Stimulated activated CD4-positive, alpha-beta T cell treated with anti-CD3 and anti-CD28 coated beads, Interleukin-4, amount 100 ng/mL, for 1 hour (primary cell): ENCODE measurements around the gene DHRS3.
"Not testable (repeated sequence)": the region's sequence is repeated elsewhere in the genome, so short reads cannot be mapped to it uniquely, and the experiment has no call there.

Experiments
- DNase-seq: peaks from one replicate; pipeline ENCODE4 v3.0.0-alpha.2; 2020

DHRS3 gene

DNA sequence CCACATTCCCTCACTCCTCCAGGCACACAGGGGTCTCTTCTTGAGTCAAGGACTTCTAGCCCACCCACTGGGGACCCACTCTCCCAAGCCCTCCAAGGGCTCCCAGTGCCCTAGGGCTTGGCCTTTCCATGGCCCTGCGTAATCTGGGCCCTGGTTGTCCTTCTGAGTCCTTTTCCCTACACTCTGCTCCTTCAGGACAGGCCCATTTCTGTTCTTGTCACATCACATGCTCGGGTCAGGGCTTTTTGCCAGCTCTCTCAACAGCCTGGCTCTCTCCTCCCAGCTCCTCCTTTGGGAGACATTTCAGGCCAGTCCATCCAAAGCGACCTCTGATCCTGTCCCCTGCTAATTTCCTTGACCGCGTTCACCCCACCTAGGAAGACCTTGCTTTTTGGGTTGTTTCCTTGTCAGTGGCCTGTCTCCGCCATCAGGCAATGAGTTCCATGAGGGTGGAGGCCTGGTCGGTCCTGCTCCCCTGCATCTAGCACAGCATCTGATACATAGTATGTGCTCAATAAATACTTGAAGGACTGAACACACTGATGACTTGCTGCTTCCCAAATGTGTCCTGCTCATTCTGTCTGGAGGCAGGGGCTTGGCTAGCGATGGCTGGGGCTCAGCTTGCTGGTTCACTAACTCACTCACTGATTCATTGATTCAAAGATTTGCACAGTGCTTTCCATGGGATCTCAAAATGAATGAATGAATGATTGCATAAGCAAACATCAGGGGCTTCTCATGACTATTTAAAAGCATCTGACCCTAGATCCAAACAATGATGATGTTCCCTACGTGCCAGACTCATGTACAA is 44.8 kb downstream of the DHRS3 start:
- DNase-seq: no peak

DNA sequence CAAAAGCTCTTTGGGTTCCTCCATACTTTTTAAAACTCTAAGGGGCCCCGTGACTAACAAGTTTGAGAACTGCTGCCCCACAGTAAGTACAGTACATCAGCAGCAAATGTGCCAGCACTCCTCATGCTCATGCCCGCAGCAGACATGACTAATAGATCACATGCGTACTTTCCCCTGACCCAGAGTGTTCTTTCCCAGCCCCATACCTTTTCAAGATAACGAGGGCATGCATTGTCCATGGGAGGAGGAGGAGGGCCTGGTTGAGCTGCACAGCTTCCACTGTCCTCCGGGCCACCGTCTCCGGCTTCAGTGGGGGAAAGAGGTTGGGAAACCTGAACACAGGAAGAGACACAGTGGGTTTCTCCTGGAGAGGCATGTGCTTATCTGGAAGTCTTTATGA is 45.5 kb downstream of the DHRS3 start:
- DNase-seq: no peak

DNA sequence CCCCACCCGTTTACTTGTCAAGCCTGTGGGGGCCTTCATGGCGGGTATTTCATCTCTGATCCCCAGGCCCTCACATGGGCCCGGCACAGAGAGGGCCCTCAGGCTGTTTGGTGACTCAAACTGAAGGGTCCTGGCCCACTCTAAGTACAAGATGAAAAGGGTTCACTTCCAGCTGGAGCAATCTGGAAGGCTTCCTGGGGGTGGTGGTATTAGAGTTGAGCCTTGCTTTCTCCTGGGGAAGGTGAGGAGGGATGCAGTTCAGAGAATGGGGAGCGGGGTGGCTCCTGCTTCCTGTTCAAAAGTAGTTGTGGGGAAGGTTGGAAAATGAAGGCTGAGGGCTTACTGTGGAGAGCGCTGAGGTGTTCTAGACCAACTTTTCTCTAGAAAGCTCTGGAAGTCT is 47.7 kb downstream of the DHRS3 start:
- no peak for DNase-seq

DNA sequence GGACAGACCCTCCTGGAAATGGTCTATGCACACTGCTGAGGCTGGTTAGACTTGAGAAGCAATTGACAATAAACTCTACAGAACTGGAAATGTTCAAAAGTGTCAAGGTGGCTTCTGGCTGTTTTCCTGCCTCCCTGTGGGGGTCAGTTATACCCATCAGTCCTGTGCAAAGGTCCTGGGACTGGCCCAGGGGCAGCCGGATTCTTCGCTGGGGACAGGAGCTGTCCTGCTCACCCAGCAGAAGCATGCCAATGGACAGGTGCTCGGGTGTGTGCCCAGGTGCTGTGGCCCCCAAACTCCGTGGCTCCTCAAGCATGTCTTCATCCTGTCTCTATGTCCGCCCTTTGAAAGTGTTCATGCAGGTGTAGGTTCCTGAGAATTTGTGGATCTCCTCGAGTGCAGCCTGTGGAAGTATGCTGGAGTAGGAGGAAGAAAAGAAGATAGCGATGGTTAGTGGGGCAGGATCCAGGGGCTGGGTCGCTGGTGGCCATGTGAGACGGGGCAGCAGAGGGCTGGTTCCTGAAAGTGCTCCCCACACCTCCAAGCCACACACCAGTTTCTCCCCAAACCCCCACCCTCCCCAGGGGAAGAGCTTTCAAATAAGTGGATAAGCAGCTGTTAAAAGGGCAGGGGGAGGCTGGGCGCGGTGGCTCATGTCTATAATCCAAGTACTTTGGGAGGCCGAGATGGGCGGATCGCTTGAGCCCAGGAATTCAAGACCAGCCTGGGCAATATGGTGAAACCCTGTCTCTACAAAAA is 49.8 kb downstream of the DHRS3 start:
- DNase-seq: no peak

DNA sequence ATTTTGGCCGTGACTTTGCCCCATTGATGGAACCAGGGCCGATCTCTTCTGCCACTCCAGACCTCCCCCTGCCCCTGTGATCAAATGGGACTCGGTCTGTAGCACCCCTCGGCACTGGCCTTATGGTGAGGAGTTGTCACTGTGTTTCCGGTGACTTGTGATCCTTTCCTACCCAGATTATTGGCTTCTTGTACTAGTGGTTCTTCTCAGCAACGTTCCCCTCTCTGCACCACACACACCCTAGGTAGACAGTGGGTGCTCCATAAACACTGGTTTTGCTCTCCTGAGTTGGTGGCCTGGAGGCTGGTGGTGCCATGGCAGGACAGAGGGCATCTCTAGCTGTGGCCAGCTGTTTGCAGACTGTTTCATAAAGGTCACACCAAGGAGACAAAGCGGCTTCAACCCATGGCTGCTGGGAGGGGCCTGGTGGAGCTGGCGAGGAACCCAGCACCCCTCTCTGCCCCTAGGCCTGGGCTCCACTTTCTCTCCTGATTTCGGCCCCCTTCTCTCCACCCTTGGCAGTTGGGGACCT is 50.7 kb downstream of the DHRS3 start:
- no peak for DNase-seq

DNA sequence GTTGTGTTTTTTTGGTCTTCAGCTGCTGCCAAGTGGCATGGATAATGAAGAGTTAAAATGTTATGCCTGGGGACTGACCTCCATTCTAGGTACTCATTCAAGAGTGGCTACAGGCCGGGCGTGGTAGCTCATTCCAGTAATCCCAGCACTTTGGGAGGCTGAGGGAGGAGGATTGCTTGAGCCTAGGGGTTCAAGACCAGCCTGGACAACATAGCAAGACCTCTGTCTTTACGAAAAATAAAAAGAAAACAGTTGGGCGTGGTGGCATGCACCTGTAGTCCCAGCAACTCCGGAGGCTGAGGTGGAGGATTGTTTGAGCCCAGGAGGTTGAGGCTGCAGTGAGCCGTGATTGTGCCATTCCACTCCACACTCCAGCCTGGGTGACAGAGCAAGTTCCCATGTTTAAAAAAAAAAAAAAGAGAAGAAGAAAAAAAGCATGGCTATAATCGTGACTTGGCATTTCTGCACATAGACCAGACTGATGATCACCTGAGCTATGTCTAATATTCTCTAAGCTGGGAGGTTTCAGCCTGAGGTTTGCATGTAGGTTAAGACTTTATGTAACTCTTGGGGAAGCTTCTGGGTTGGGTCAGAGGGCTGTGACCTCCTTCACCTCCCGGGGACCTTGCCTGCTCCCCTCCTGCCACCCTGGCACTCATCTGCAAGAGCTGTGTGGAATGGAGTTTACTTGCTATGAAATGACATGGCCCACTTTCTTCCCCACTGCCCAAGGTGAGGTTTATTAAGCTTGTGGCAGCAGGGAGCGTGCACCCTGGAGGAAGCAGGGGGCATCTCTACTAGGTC is 51.3 kb downstream of the DHRS3 start:
- no peak for DNase-seq

DNA sequence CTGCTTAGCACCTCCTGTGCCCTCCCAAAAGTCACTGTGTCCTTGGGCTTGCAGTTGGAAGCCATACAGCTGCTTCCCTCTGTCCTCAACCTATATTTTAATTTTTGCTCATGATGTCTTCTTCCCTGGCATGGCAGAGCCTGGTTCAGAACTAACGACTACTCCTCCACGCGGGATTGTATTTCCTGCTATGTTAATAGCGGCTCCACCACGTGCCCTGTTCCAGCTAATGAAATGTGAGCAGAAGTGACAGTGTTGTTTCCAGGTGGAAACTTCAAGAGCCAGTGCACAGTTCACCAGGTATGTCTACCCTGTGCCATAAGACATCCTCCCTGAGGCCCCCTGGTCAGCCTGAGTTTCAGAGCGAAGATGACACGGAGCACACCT is 52.1 kb downstream of the DHRS3 start:
- DNase-seq: no peak

DNA sequence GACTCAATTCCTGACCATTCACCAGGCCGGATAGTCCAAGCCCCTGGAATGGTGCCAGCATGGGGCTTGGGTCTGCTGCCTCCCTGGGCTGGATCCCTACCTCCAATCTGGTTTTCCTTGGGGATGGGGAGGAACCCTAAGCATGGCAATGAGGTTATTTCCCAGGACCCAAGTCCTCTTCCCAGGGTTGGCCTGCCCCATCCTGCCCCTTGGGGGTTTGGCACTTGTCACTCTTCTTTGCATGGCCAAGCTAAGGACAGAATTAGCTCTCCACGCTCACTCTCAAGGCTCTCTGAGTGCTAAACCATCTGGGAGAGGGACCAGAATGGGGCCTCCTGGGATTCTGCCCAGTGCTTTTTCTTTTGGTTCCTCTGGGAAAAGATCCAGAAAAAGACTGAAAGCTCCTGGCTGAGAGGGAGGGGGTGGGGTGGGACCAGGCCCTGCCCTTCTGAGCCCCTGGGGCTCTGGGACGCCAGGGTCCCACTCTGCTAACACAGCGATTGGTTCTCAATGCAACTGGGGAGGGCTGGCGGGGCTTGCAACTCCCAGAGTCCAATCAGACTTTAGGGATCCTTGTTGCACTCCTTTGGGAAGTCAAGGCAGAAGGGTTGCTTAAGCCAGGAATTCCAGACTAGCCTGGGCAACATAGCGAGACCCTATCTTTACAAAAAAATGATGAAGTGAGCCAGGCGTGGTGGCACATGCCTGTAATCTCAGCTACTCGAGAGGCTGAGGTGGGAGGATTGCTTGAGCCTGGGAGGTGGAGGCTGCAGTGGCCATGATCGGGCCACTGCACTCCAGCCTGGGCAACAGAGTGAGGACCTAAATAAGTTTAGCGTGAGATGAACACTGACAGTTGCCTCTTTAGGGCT is 52.7 kb downstream of the DHRS3 start:
- no peak for DNase-seq

DNA sequence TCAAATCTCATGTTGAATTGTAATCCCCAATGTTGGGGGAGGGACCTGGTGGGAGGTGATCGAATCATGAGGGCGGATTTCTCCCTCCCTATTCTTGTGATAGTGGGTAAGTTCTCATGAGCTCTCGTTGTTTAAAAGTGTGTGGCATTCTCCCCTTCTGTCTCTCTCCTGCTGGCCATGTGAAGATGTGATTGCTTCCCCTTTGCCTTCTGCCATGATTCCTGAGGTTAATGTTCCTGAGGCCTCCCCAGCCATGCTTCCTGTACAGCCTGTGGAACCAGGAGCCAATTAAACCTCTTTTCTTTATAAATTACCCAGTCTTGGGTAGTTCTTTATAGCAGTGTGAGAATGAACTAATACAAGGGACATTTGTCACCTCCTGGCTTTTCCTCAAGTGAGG is 53.8 kb downstream of the DHRS3 start:
- not testable (repeated sequence) for DNase-seq

DNA sequence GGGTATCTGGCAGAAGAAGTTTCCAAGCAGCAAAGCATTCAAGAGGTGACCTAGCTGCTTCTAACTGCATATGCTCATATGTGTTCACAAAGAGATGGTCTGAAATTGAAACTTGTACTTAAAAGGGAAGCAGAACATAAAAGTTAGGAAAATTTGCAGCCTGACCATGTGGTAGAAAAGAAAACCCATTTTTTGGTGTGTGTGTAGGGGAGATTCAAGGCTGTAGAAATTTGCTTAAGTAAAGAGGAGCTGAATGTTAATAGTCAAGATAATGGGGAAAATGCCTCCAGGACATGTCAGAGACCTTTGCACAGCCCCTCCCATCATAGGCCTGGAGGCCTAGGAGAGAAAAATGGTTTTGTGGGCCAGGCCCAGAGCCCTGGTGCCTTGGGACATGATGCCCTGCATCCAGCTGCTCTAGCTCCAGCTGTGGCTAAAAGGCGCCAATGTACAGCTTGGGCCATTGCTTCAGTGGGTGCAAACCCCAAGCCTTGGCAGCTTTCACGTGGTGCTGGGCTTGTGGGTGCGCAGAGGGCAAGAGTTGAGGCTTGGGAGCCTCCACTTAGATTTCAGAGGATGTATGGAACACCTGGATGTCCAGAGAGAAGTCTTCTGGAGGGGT is 54.9 kb downstream of the DHRS3 start:
- no peak for DNase-seq

DNA sequence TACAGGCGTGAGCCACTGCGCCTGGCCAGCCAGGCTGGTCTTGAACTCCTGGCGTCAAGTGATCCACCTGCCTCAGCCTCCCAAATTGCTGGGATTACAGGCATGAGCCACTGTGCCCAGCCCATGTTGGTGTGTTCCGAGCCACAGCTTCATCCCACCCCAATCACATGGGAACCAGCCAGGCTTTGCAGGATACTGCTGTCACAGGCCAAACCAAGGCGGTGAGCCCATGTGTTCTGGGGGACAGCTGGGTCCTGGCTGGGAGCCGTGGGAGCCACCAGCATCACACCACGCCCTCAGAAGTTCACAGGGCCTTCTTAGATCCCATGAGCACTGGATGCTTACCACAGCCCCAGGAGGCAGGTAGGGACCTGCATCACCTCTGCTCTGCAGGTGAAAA is 56.9 kb downstream of the DHRS3 start:
- no peak for DNase-seq

DNA sequence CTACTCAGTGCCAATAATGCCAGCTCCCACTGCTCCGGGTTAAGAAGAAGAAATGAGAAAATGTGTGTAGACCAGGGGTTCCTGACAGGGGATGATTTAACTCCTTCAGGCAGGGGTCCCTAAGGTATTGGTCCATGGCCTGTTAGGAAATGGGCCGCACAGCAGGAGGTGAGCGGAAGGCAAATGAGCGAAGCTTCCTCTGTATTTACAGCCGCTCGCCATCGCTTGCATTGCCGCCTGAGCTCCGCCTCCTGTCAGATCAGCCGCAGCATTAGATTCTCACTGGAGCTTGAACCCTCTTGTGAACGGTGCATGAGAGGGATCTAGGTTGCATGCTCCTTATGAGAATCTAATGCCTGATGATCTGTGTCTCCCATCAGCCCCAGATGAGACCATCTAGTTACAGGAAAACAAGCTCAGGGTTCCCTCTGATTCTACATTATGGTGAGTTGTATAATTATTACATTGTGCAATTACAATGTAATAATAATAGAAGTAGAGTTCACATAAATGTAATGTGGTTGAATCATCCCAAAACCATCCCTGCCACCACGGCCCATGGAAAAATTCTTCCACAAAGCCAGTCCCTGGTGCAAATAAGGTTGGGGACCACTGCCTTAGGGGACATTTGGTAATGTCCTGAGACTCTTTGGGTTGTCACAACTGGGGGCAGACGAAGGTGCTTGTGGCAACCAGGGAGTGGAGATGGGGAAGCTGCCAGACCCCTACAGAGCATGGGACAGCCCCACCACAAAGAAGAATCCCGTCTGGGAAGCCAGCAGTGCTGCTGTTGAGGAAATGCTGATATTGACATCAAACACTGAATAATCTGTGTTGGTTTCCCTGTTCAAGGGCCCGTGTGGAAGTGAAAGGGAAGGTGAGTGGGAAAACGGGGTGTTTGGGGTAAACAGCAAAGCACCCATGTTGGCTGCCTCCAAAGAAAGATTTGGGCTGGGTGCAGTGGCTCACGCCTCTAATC is 60.8 kb downstream of the DHRS3 start:
- no peak for DNase-seq

DNA sequence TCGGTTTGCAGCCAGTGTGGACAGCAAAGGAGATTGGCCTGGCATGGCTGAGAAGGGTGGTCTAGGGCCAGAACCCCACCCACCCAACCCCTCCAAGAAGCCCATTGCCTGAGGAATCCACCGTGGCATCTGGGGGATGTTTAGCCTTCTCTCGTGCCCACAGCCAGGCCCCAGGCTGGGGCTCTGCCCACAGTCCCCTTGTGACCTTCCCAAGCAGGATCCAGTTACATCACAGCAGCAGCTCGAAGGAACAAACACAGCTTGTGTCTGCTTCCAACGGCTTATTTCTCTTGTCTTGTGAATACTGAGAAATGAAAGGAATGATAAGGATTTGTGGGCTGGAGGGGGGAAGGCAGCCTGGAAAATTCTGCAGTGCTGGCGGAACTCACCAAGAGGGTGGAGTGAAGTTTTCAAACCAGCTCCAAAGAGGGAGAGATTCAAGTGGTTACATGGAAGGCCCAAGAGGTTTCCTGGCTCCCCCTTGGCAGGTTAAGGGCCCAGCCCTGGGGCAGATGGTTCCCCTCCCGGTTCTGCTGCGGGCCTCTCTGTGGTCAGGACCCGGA is 61.6 kb downstream of the DHRS3 start:
- no peak for DNase-seq

DNA sequence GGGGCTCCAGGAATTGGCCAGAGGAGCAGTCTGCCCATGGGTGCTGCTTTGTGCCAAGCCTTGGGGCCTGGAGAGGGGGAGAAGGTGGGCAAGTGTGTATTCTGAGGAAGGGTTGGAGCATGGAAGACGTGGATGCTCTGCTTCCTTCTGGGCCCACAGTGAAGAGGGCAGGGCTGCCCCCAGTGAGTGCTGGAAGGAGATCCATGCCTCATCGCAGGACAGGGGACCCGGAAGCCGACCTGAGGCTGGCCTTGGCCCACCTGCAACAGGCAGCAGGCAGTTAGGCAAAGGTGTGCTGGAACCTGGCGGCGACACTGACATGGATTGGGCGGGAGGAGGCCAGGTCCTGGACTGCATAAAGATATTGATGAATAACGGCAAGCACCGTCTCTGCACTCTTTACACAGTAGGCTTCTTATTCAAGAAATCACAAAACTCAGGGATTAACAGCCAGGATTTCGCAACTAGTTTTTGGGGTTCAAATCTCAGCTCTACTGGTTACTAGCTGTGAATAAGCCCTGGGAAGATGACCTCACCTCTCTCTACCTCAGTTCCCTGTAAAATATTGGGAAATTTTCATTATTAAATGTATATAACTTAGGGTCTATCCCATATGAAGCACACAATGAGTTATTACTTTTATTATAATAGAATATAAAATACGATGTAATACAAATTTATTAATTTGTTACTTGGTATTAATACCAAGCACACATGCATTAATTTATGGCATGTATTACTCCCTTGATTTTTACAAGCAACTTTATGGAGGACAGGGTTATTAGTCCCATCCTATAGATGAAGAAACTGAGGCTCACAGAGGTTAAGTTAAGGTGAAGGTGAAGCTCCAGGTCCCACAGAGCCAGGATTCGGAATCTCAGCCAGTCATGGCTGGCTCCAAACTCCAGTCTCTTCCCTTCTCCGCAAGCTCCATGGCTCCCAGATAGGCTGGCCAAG is 62.3 kb downstream of the DHRS3 start:
- DNase-seq: no peak

DNA sequence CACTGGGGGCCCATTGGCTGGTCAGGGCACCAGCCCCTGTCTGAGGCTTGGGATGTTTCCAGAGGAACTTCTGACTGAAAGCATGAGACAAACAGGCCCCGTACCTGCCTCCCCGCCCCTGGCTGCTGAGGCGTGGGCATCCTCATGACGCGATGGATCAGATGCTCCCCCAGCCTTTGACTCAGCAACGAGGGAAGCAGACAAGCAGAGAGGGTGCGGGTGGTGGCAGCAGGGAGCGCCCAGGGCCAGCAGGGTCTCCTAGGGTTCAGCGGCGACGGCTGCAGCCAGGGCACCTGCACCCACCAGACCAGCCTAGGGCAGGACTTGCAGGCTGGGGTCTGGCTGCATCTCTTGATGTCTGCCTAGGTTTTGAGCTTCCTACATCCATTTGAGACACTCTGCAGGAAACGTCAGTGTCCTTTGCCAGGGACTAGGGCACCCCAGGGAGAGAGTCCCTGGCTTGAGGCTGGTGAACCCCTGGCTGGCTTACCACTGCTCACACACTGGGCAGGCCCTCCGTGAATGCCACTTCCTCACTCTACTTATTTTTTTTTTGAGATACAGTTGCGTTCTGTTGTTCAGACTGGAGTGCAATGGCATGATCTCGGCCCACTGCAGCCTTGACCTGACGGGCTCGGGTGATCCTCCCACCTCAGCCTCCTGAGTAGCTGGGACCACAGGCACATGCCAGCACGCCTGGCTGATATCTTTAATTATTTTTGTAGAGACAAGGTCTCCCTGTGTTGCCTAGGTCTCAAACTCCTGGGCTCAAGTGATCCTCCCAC is 63.3 kb downstream of the DHRS3 start:
- no peak for DNase-seq

DNA sequence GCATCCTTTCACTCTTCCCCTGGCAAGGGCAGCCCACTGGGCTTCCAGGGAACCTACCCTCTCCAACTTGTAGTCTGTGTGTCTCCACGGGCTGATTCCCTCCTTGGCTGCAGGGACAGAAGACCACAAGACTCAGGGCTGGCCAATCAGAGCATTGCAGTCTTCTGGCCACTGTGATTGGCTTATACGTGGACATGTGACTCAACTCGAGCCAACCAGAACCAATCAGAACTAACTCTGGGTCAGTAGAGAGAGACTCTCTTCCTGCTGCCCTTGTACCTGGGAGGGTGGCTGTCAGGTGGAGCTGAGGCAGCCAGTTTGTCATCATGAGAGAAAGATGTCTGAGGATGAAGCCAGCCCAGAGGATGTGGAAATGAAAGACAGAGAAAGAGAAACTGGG is 64.0 kb downstream of the DHRS3 start:
- no peak for DNase-seq

DNA sequence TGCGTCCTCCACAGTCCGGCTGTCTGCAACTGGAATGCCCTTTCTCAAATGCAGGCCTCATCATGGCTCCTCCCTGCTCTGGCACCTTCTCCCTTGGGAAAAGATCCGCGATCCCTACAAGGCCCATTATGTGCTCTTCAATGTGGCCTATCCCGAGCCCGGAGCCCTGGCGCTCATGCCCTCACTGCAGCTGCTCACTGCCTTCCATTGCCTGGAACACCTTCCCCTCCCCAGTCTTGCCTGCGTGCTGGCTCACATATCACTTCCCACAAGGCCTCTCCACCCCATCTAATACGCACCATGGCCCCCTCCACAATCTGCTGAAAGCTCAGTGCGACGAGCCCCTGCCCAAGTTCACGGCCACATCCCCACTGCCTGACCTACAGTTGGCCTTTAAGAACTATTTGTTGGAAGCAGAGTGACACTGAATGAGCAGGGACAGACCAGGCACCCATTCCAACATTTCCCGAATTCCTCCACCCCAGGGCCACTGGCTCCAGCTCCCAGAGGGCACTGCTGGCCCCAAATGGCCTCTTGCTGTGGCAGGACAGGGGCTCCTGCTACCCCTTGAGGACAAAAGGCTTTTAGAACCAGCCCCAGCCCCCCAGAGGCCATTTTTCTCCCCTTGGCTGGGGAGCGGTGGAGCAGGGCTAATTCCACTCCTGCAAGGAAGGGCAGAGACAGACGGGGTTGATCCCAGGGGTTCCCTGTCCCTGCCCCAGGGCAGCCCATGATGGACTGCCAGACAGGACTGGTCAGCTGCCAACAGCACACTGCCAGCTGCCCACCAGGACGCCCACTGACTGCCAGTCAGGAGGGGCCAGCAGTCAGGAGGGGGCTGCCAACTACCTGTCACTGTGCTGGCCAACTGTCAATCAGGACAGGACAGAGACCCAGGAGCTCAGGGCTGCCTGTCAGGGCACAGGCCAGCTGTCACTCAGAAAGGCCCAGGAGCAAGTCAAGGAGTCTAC is 64.8 kb downstream of the DHRS3 start:
- no peak for DNase-seq
